ENCODE measurements around the gene FGFR3. TPM values are rescaled to one million over a fixed set of nuclear protein-coding genes. Genes with fewer than 3 reads are reported as not detected.

Gene FGFR3
- total RNA-seq, 1 donor from 2014 or later = 169 TPM

- peaks cover 3% of the 10 kb centered on the region for H3K27me3 Mint-ChIP-seq
- H3K4me3 Mint-ChIP-seq (ENCODE audit: low read depth) = peak within 1 kb of the TSS; percentile 78
- DNase-seq (ENCODE audit: low spot score, unreplicated experiment) = peak; percentile 93
- peaks cover 15% of the 10 kb centered on the region for H3K4me1 Mint-ChIP-seq (ENCODE audit: low read depth)
- no peak within 1 kb of the TSS for H3K27ac Mint-ChIP-seq
- no peaks in the 10 kb centered on the region for H3K9me3 Mint-ChIP-seq (ENCODE audit: low read depth)
- TF ChIP-seq CTCF (IDR thresholded peaks at IDR 0.05; ENCODE audit: unreplicated experiment) = peak; percentile 22
- H3K36me3 Mint-ChIP-seq (ENCODE audit: insufficient read depth) = no peaks in the 10 kb centered on the region
Observed at GRCh38 chr4:1856071-1856942, 63.2 kb downstream of the FGFR3 start, which contains the start of gene LETM1. LETM1 (minus strand) TSS chr4:1856156; CDS start chr4:1855950, 206 bp downstream.

DNA sequence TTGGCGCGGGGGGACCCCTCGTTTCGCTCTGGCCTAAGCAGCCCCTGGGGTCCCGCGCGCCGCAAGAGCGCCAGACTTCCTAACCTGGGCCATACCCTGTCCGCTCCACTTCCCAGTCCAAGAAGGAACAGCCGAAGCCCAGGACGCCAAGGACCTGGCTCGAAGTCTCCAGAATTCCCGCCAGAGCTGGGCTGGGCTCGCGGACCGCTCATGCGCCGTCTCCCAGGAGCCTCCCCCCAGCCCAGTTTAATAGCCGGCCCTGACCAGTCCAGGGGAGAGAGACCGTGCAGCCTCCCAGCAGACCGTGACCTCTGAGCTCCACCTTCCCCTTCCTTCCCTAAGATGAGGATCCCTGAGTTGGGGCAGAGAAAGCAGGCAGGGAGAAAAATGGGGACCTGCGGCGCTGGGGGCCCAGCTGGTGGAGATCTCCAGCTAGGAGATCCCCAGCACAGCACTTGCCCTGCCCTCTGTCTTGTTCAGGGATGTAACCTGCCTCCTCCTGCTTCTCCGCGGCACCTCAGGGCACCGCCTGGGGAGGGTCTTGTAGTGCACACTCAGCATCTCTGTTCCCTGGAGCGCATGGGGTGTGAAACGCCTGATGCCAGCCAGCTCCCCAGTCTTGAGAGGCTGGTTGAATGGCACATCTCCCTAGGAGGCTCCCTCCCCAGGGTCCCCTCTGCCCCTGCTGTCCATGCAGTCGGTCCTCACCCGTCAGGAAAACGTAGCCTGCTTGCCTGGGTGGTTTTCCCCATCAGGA is 64.0 kb downstream of the FGFR3 start:
- Mint-ChIP-seq H3K9me3 (ENCODE audit: low read depth) (no peaks in the 10 kb centered on the region), H3K27ac (no peak overlapping the region), H3K4me1 (ENCODE audit: low read depth) (peaks cover 17% of the 10 kb centered on the region), H3K4me3 (ENCODE audit: low read depth) (peak overlapping the region; percentile 78), H3K36me3 (ENCODE audit: insufficient read depth) (no peaks in the 10 kb centered on the region), H3K27me3 (peaks cover 3% of the 10 kb centered on the region)
- DNase-seq (ENCODE audit: low spot score, unreplicated experiment) = no peak
- no peak for TF ChIP-seq CTCF (IDR thresholded peaks at IDR 0.05; ENCODE audit: unreplicated experiment)

GRCh38 chr4:1857931-1858330 is 64.8 kb downstream of the FGFR3 start:
- Mint-ChIP-seq H3K27me3 (peaks cover 3% of the 10 kb centered on the region), H3K4me3 (ENCODE audit: low read depth) (no peak overlapping the region), H3K4me1 (ENCODE audit: low read depth) (peaks cover 19% of the 10 kb centered on the region), H3K36me3 (ENCODE audit: insufficient read depth) (no peaks in the 10 kb centered on the region), H3K9me3 (ENCODE audit: low read depth) (no peaks in the 10 kb centered on the region), H3K27ac (no peak overlapping the region)
- TF ChIP-seq CTCF (IDR thresholded peaks at IDR 0.05; ENCODE audit: unreplicated experiment) = no peak
- no peak for DNase-seq (ENCODE audit: low spot score, unreplicated experiment)

Other genes with a start within 250 kb of the FGFR3 start
- gene FAM53A, start 109.0 kb upstream of the FGFR3 start, total RNA-seq = 2.4 and 3.0 TPM in 2 replicates
- gene SLBP, start 81.0 kb upstream of the FGFR3 start, total RNA-seq = 54.3 and 56.5 TPM in 2 replicates
- gene TMEM129, start 72.0 kb upstream of the FGFR3 start, total RNA-seq = 29.9 and 30.0 TPM in 2 replicates
- gene TACC3, start 71.8 kb upstream of the FGFR3 start, total RNA-seq = 56.2 and 58.3 TPM in 2 replicates
- 46.1 and 51.2 TPM in 2 replicates for gene LETM1, start 62.9 kb downstream of the FGFR3 start, total RNA-seq
- 212 and 214 TPM in 2 replicates for gene NSD2, start 78.1 kb downstream of the FGFR3 start, total RNA-seq
- 52.5 and 54.2 TPM in 2 replicates for gene NELFA, start 215.7 kb downstream of the FGFR3 start, total RNA-seq